GM19025 (cell line): ENCODE measurements around the gene MAPK8IP1.

Source experiments
- ATAC-seq: cut with Tn5 transposase; IDR thresholded peaks from one replicate; pipeline ENCODE4 v1.9.1; 2021; ENCODE audit warnings: mild to moderate bottlenecking, low read depth, moderate library complexity; ENCODE audit not compliant: unreplicated experiment

The MAPK8IP1 gene

GRCh38 chr11:45858751-45859398, 26.6 kb upstream of the MAPK8IP1 start:
- ATAC-seq, result no peak

- ATAC-seq, result no peak
Measured at GRCh38 chr11:45859661-45860140, 25.8 kb upstream of the MAPK8IP1 start.

GRCh38 chr11:45860348-45860747, 25.1 kb upstream of the MAPK8IP1 start:
- ATAC-seq, result no peak

- ATAC-seq, result no peak
Measured at GRCh38 chr11:45860764-45861510, 24.5 kb upstream of the MAPK8IP1 start.

- no peak for ATAC-seq
Measured at GRCh38 chr11:45864041-45864440, 21.4 kb upstream of the MAPK8IP1 start.

GRCh38 chr11:45869551-45869950, 15.9 kb upstream of the MAPK8IP1 start:
- ATAC-seq, result no peak

- ATAC-seq, result no peak
Measured at GRCh38 chr11:45870706-45871105, 14.7 kb upstream of the MAPK8IP1 start.

- no peak for ATAC-seq
Measured at GRCh38 chr11:45871638-45872037, 13.8 kb upstream of the MAPK8IP1 start.

- no peak for ATAC-seq
Measured at GRCh38 chr11:45872651-45873356, 12.6 kb upstream of the MAPK8IP1 start.

GRCh38 chr11:45876401-45876800, 9.1 kb upstream of the MAPK8IP1 start:
- no peak for ATAC-seq

GRCh38 chr11:45877221-45877620, 8.2 kb upstream of the MAPK8IP1 start:
- ATAC-seq, result no peak

GRCh38 chr11:45877845-45878244, 7.6 kb upstream of the MAPK8IP1 start:
- ATAC-seq, result no peak

- no peak for ATAC-seq
Measured at GRCh38 chr11:45879803-45880686, 5.4 kb upstream of the MAPK8IP1 start.

GRCh38 chr11:45880772-45881570, 4.5 kb upstream of the MAPK8IP1 start:
- ATAC-seq, result no peak

GRCh38 chr11:45881708-45882368, 3.6 kb upstream of the MAPK8IP1 start:
- ATAC-seq, result no peak

GRCh38 chr11:45884596-45885185, 760 bp upstream of the MAPK8IP1 start:
- ATAC-seq, result no peak

- no peak for ATAC-seq
Measured at GRCh38 chr11:45885921-45886721, 670 bp downstream of the MAPK8IP1 start.
